GM21390 (cell line): ENCODE results near the gene SMCO4.
"Not testable (repeated sequence)": the region's sequence is repeated elsewhere in the genome, so short reads cannot be mapped to it uniquely, and the experiment has no call there.

Experiments
- ATAC-seq: cut with Tn5 transposase; IDR thresholded peaks from one replicate; pipeline ENCODE4 v1.9.1; 2021; ENCODE audit not compliant: unreplicated experiment

Gene SMCO4

DNA sequence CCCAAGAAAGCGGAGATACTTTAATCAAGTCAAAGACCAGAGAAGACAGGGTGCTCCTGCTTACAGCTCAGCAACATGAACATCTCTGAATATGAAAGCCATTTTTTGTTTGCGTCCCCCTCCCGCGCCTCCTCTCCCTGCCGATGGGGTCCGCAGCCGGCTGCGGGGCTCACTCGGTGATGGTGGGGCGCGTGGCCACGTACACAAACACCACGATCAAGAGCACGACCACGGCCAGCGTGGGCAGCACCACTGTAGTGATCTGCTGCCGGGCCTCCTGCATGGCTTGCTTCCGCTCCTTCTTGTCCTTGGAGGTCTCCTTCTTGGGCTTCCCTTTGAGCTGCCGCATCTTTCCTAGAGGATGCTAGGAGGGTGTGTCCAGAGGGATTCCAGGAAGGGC lies 64.3 kb downstream of the SMCO4 start:
- no peak for ATAC-seq

DNA sequence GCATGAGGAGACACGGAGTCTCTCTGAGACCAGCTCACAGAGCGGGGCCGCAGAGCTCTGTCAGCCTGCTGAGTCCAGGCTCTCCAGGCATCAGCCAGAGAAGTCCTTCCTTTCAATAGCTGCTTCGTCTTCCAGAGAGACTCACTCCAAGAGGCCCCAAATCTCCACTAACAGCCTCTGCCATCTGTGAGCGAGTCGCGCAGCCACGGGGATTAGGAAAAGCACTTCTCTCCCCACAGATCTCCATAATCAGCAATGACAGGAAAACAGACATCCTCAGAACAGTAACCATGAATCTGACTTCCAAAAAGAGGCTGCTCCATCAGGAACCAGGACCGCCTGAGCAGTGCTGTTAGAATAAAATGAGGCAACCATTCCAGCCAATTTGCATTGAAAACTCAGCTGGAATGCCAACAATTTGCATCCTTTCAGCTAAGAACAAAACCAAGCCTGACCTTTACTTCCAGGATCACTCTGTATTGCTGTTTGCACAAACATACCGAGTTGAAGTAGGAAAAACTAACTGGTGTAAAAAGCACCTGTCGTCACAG lies 65.4 kb downstream of the SMCO4 start:
- ATAC-seq: no peak

DNA sequence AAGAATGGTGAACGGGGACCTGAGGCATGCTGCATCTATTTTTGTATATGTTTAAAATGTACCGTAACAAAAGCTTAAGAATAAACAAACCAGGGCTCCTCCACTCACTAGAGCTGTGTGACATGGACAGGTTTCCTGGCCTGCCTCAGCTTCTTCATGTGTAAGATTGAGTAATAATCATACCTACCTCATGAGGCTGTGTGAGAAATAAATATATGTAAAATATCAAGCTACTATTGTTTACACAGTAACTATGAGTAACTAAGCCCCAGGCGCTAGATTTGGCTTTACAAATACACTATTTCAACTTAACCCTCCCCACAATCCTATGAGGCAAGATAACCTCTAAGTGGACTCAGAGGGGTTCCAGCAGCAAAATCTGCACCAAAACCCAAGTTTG lies 66.4 kb downstream of the SMCO4 start:
- no peak for ATAC-seq

DNA sequence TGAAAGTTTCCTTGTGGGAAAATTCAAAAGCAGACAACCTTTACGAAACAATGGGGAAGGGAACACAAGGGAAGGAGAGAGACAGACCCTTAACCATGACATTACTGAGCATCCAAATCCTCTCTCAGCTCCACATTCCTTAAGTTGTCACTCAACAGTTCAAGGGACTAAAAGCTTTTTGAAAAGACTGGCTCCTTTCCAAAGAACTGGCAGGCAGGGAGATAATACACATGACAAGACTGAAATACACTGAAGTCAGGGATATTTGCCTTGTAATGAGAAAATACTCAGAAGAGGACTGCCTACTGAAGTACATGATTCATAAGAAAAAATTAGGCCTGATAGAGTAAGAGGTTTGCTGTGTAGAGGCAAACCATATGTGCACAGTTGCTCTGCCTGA lies 69.1 kb downstream of the SMCO4 start:
- ATAC-seq: no peak

DNA sequence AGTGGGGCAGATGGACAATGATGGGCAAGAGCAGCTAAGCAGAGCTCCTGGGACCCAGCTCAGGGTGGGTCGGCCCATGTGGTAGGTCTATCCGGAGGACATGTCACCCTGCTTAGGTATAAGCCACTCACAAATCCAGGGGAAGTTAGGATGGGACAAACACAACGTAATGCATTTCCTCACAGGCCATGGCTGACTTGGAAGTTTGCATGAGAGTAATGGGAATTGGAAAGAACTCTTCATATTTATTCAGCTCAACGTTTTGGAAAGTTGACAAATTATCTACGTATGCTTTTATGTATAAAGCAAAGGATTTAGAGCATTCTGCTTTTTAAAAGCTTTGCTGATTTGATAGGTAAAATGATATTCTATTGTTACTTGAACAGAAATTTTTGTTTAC lies 74.9 kb downstream of the SMCO4 start:
- no peak for ATAC-seq

DNA sequence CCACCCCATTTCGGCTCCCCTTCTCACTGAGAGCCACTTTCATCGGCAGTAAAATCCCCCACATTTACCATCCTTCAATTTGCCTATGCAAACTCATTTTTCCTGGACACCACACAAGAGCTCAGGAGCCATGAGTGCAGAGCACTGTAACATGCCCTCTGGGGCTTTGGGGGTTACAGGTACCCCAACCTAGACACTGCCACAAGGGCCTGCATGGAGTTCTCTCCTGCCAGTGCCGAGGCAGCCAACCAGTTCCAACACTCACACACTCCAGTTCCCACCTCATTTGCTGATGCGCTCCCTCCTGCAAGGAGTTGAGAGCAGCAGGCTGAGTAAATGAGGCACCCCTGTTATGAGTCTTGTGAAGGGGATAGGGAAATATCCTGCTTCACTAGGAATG lies 76.1 kb downstream of the SMCO4 start:
- no peak for ATAC-seq

DNA sequence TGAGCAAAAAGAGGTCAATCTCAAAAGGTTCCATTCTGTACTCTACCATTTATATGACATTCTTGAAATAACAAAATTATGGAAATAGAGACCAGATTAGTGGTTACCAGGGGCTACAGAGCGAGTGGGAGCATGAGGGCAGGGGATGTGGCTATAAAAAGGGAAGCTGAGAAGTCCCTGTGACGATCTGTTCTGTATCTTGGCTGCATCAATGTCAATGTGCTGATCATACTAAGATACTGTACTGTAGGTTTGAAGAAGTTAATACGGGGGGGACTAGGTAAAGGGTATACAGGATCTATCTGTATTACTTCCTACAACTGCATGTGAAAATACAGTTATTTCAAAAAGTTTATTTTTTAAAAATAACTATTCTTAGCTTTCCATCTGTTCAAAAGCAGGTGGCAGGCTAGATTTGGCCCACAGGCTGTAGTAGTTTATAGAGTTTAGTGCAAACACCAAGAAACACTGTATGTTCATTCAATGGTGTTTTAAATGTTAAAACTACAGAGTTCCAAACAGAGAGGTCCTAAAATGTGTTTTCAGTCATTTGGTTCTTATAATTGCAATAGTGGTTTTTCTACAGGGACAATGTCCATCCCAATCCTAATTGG lies 78.2 kb downstream of the SMCO4 start:
- ATAC-seq: no peak

DNA sequence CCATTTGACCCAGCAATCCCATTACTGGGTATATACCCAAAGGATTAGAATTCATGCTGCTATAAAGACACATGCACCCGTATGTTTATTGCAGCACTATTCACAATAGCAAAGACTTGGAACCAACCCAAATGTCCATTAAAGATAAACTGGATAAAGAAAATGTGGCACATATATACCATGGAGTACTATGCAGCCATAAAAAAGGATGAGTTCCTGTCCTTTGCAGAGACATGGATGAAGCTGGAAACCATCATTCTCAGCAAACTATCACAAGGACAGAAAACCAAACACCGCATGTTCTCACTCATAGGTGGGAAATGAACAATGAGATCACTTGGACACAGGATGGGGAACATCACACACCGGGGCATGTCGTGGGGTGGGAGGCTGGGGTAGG lies 79.5 kb downstream of the SMCO4 start:
- not testable (repeated sequence) for ATAC-seq

DNA sequence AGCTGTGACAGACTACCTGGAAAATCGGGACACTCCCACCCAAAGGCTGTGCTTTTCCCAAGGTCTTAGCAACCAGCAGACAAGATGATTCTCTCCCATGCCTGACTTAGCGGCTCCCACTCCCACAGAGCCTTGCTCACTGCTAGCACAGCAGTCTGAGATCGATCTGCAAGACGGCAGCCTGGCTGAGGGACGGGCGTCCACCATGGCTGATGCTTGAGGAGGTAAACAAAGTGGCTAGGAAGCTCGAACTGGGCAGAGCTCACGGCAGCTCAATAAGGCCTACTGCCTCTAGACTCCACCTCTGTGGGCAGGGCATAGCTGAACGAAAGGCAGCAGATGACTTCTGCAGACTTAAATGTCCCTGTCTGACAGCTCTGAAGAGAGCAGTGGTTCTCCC lies 84.9 kb downstream of the SMCO4 start:
- ATAC-seq: no peak

DNA sequence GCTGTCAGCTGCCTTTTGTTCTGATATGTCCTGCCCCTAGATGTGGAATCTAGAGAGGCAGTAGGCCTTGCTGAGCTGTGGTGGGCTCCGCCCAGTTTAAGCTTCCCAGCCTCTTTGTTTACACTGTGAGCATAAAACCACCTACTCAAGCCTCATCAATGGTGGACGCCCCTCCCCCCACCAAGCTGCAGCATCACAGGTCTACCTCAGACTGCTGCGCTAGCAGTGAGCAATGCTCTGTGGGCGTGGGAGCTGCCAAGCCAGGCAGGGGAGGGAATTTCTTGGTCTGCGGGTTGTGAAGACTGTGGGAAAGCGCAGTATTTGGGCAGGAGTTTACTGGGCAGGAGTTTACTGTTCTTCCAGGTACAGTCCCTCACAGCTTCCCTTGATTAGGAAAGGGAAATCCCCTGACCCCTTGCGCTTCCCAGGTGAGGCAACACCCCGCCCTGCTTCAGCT lies 98.5 kb downstream of the SMCO4 start:
- ATAC-seq: no peak

DNA sequence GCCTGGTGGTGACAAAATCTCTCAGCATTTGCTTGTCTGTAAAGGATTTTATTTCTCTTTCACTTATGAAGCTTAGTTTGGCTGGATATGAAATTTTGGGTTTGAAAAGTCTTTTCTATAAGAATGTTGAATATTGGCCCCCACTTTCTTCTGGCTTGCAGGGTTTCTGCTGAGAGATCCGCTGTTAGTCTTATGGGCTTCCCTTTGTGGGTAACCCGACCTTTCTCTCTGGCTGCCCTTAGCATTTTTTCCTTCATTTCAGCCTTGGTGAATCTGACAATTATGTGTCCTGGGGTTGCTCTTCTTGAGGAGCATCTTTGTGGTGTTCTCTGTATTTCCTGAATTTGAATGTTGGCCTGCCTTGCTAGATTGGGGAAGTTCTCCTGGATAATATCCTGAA lies 100.0 kb downstream of the SMCO4 start:
- not testable (repeated sequence) for ATAC-seq

DNA sequence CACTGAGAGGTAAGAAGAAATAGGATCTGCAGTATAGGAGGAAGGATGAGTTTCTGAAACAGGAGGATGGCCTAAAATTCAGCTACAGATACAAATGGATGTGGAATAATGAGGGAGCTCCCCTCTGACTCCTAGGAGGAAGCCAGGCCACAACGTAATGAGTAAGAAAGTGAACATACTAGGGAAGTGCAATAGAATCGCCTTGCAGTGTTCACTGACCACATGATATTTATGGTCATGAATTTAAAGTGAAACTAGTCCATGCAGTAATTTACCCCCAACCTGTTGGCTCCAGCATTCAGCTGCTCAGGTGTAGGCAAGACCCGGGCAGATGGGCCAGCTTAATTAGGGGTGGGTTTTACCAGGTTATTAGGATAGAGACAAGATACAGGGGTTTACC lies 110.9 kb downstream of the SMCO4 start:
- ATAC-seq: no peak
